ACHN (cell line): Measurements from ENCODE around the gene FXYD3.
A peak's percentile ranks its signal among the peaks of the same experiment; 100 is the strongest.

Experiments used
- DNase-seq: peaks from one replicate; pipeline ENCODE4 v3.0.0-alpha.2; 2015
- in situ Hi-C: cut with HindIII; loops from 2 replicates; pipeline ENCODE4 v1.10.0; 2017; ENCODE audit warnings: low sequenced_read_pairs, low pct_ligation_motif_present, low pct_unique_long_range_greater_than_20kb

The FXYD3 gene

GRCh38 chr19:35115177-35115951 lies at the start of gene FXYD3:
Gene FXYD3, plus strand, starts transcription at chr19:35115823. Its CDS starts 3,554 bp downstream, at chr19:35119377.
- in situ Hi-C loops, result no loop called here
- DNase-seq, result no peak

- no peak for DNase-seq
- in situ Hi-C loops, result no loop called here
Measured at GRCh38 chr19:35066121-35066520, 49.5 kb upstream of the FXYD3 start.

- DNase-seq, result peak; percentile 72
- in situ Hi-C loops, result no loop called here
Measured at GRCh38 chr19:35066691-35067563, 48.7 kb upstream of the FXYD3 start.

- DNase-seq, result no peak
- in situ Hi-C loops, result no loop called here
Measured at GRCh38 chr19:35068941-35069634, 46.5 kb upstream of the FXYD3 start.

GRCh38 chr19:35069696-35070095 lies 45.9 kb upstream of the FXYD3 start:
- in situ Hi-C loops, result no loop called here
- DNase-seq, result no peak

DNA sequence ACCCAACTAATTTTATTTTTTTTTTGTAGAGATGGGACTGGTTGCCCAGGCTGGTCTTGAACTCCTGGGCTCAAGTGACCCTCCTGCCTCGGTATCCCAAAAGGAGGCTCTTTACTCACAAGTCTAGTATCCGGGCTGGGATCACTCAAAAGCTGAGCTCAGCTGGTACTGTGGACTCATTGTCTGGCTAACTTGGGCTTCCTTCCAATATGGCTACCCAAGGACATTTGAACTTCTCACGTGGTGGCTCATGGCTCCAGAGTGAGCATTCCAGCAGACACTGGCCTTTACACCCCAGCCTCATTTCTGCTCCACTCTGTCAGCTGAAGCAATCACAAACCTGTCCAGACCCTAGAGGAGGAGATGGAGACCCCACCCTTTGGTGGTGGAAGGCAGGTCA lies 45.2 kb upstream of the FXYD3 start:
- in situ Hi-C loops, result no loop called here

GRCh38 chr19:35073516-35073915 lies 42.1 kb upstream of the FXYD3 start:
- in situ Hi-C loops, result no loop called here
- DNase-seq, result no peak

More for the DNA sequence above, 45.2 kb upstream of the FXYD3 start:
- no peak for DNase-seq

- in situ Hi-C loops, result no loop called here
- no peak for DNase-seq
Measured at GRCh38 chr19:35073941-35074340, 41.7 kb upstream of the FXYD3 start.

- DNase-seq, result no peak
- in situ Hi-C loops, result no loop called here
Measured at GRCh38 chr19:35074426-35075201, 41.0 kb upstream of the FXYD3 start.

GRCh38 chr19:35075202-35076025 lies 40.2 kb upstream of the FXYD3 start:
- in situ Hi-C loops, result no loop called here
- no peak for DNase-seq

DNA sequence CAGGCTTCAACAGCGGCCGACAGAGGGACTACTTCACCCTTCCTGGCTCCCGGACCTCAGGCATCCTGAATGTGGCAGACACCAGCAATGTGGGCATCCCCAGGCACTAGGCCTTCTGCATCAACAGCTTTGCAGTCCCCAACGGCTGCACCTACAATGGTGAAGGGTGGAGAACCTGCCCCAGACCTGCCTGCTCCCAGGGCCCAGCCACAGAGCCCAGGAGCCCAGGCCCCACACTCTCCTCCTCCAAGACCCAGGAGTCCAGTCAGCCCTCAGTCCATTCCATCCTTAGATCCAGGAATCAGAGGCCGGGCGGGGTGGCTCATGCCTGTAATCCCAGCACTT lies 39.6 kb upstream of the FXYD3 start:
- DNase-seq, result no peak
- in situ Hi-C loops, result no loop called here

GRCh38 chr19:35076657-35077056 lies 39.0 kb upstream of the FXYD3 start:
- no peak for DNase-seq

DNA sequence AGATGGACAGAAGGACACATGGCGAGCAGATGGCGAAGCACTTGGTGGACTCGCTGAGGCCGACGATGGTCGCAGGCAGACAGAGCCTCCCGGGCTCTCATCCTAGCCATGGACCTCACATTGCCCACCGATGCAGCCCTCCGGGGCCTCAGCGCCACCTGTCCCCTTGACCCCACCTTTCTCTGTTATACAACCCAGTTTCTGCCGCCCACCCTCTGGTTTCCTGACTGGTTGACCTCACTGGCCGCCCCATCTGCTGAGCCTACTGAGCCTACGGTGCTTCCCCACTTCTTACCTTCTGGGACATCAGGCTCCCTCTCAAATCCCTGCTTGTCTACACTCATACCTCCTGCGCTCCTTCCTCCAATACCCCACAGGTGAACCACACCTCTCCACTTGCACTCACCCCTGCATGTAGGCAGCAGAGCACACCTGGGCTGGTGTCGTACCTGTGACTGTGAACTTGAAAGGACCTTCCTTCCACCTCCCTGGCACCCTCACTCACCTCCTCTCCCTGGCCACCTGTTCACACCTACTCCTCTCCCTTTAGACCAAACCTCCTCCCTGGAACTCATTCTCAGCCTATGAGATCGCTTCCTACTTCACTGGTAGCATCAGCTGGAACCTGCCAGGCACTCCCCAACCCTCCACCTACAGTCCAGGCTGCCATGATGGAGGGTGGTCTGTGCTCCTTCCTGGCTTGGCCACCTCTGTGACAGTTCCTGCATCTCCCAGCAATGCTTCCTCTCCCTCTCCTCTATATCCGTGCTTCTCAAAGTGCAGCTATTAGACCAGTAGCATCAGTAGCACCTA lies 38.0 kb upstream of the FXYD3 start:
- in situ Hi-C loops, result no loop called here
- DNase-seq, result no peak

More at GRCh38 chr19:35076657-35077056, 39.0 kb upstream of the FXYD3 start:
- in situ Hi-C loops, result no loop called here

- DNase-seq, result no peak
- in situ Hi-C loops, result no loop called here
Measured at GRCh38 chr19:35079826-35080225, 35.8 kb upstream of the FXYD3 start.

DNA sequence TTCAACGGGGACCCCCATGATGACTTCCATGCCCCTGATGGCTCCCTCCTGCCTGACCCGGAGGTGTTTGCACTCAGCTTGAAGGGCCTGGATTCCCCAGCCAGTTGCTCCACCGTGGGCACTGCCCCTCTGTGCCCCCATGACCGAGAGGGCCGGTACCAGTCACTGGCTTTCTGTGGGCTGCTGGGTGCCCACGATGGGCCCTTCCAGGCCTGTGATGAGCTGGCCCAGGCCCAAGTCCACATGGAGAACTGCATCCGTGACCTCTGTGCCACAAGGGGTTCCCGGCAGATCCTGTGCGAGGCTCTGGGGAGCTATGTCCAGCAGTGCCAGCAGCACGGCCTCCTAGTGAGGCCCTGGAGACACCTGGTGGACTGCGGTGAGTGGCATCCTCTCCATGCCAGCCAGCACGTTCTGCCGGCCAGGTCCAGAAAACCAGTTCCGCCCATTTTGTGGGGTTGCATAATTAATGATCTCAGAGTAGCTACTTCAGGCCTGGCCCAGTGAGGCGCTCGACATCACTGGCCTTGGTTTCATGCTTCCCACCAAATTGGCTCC lies 34.9 kb upstream of the FXYD3 start:
- in situ Hi-C loops, result no loop called here
- no peak for DNase-seq

DNA sequence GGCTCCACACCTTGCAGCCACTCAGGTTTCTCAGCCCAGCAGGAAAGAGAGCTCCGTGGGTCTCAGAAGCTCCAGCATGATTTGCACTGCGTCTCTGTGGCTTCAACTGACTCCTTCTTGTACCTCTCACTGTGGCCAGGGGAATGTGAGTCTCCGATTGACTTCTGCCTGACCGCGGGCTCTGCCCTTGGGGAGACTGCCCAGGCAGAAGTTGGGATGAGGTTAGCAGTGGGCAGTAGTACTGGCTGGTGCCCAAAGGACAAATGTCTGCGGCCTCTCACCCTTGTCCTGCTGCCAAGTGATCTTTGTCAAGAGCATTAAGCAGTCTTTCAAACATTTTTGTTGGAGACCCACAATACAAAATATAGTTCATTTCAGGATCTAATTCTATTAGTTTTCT lies 34.4 kb upstream of the FXYD3 start:
- in situ Hi-C loops, result no loop called here
- no peak for DNase-seq
